ENCODE measurements around the gene TCFL5.
A peak's percentile ranks its signal among the peaks of the same experiment; 100 is the strongest.

The TCFL5 gene

DNA sequence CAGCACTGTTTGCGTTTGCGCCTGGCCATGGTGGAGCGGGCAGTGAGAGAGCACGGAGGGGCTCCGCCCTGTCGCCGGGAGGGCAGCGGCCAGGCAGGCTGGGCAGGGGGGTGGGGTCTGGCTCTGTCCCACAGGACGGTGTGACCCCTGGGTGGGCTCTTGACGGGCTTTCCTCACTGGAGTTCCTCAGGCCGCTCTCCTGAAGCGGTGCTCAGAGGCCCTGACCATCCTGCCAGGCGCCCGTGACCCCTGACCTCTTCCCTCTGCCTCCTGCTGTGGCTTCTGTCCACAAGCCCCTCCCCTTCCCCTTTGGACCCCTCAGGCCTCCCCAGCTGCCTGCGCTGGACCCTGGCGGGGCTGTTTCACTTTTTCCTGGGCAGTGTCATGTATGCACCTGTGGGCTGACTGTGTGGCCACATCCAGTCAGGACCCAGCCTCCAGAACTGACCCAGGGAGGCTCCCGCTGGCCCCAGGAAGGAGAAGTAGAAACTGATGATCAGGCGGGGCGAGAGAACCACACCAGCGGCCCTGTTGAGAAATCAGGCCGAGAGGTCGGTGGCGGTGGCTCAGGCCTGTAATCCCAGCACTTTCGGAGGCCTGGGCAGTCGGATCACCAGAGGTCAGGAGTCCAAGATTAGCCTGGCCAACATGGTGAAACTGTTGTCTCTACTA is 55.8 kb downstream of the TCFL5 start:
- TF ChIP-seq CTCF (IDR thresholded peaks at IDR 0.05; ENCODE audit: low read length) (no peak), EZH2 (optimal IDR thresholded peaks at IDR 0.05; ENCODE audit: low read depth, low read length) (no peak), EZH2phosphoT487 (IDR thresholded peaks at IDR 0.05; ENCODE audit: low read length) (no peak)
- Histone ChIP-seq H3K9me3 (replicated peaks; ENCODE audit: insufficient read depth, low read length) (no peaks in the 10 kb centered on the region), H3K4me1 (ENCODE audit: low read length) (peaks cover 9% of the 10 kb centered on the region; the same call in 1 of the 2 replicates), H3F3A (ENCODE audit: insufficient read depth, low read length) (no peaks in the 10 kb centered on the region), H3K9me2 (replicated peaks; ENCODE audit: insufficient read depth, low read length) (no peaks in the 10 kb centered on the region), H3K79me2 (ENCODE audit: low read length) (peaks cover 23% of the 10 kb centered on the region), H3K27ac (ENCODE audit: low read length) (no peak overlapping the region), H2AFZ (ENCODE audit: low read length) (no peak overlapping the region), H3K27me3 (replicated peaks; ENCODE audit: insufficient read depth, low read length) (no peaks in the 10 kb centered on the region), H4K20me1 (ENCODE audit: insufficient read depth, low read length) (no peaks in the 10 kb centered on the region), H3K9ac (ENCODE audit: low read length) (peak overlapping the region; percentile 71), H3K36me3 (replicated peaks; ENCODE audit: insufficient read depth, low read length) (0 out of 2 replicates have a peak, but pooled peaks cover 2% of the 10 kb centered on the region), H3K4me2 (ENCODE audit: low read depth, low read length) (peak overlapping the region; percentile 89), H3K4me3 (ENCODE audit: low read length) (peak overlapping the region; percentile 88)
- DNase-seq, result no peak

- Histone ChIP-seq H3K79me2 (ENCODE audit: low read length) (peaks cover 23% of the 10 kb centered on the region), H3K27me3 (replicated peaks; ENCODE audit: insufficient read depth, low read length) (no peaks in the 10 kb centered on the region), H4K20me1 (ENCODE audit: insufficient read depth, low read length) (no peaks in the 10 kb centered on the region), H3K9ac (ENCODE audit: low read length) (peak overlapping the region; percentile 71), H3K4me3 (ENCODE audit: low read length) (peak overlapping the region; percentile 88), H2AFZ (ENCODE audit: low read length) (no peak overlapping the region), H3K36me3 (replicated peaks; ENCODE audit: insufficient read depth, low read length) (0 out of 2 replicates have a peak, but pooled peaks cover 2% of the 10 kb centered on the region), H3K9me3 (replicated peaks; ENCODE audit: insufficient read depth, low read length) (no peaks in the 10 kb centered on the region), H3K4me1 (ENCODE audit: low read length) (peaks cover 9% of the 10 kb centered on the region; the same call in 1 of the 2 replicates), H3F3A (ENCODE audit: insufficient read depth, low read length) (no peaks in the 10 kb centered on the region), H3K27ac (ENCODE audit: low read length) (no peak overlapping the region), H3K4me2 (ENCODE audit: low read depth, low read length) (peak overlapping the region; percentile 89), H3K9me2 (replicated peaks; ENCODE audit: insufficient read depth, low read length) (no peaks in the 10 kb centered on the region)
- TF ChIP-seq EZH2phosphoT487 (IDR thresholded peaks at IDR 0.05; ENCODE audit: low read length), result no peak
- TF ChIP-seq CTCF (IDR thresholded peaks at IDR 0.05; ENCODE audit: low read length), result no peak
- TF ChIP-seq EZH2 (optimal IDR thresholded peaks at IDR 0.05; ENCODE audit: low read depth, low read length), result no peak
- no peak for DNase-seq
Measured at GRCh38 chr20:62805155-62805710, 56.4 kb downstream of the TCFL5 start.

DNA sequence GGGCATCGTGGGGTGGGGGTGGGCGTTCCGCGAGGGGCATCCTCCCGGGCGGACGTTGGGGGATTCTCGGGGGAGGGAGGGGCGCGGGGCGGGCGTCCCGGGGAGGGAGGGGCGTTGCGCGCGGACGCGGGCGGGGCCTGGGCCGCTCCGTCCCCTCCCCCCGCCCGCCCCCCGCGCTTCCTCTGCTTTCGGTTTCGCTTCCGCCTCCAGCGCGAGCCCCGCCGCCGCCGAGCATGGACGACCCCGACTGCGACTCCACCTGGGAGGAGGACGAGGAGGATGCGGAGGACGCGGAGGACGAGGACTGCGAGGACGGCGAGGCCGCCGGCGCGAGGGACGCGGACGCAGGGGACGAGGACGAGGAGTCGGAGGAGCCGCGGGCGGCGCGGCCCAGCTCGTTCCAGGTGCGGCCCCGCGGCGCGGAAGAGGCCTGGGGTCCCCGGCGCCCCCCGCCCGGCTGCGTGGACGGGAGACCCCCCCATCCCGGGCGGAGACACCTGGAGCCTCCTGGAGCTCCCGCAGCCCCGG is 56.9 kb downstream of the TCFL5 start, which contains the start of gene OGFR:
Gene OGFR (plus strand): TSS at position 209 of the 528 bp plus-strand sequence. CDS start 25 bp downstream, at position 234.
- no peaks in the 10 kb centered on the region for H3F3A ChIP-seq (ENCODE audit: insufficient read depth, low read length)
- H3K4me2 ChIP-seq (ENCODE audit: low read depth, low read length), result peak within 1 kb of the TSS; percentile 91
- peaks cover 23% of the 10 kb centered on the region for H3K79me2 ChIP-seq (ENCODE audit: low read length)
- DNase-seq, result peak; percentile 65
- peak within 1 kb of the TSS; percentile 88 for H3K4me3 ChIP-seq (ENCODE audit: low read length)
- H3K9me2 ChIP-seq (replicated peaks; ENCODE audit: insufficient read depth, low read length), result no peaks in the 10 kb centered on the region
- 0 out of 2 replicates have a peak, but pooled peaks cover 2% of the 10 kb centered on the region for H3K36me3 ChIP-seq (replicated peaks; ENCODE audit: insufficient read depth, low read length)
- H3K9ac ChIP-seq (ENCODE audit: low read length), result peak within 1 kb of the TSS; percentile 71
- no peak for TF ChIP-seq EZH2phosphoT487 (IDR thresholded peaks at IDR 0.05; ENCODE audit: low read length)
- no peak for TF ChIP-seq EZH2 (optimal IDR thresholded peaks at IDR 0.05; ENCODE audit: low read depth, low read length)
- TF ChIP-seq CTCF (IDR thresholded peaks at IDR 0.05; ENCODE audit: low read length), result no peak
- H2AFZ ChIP-seq (ENCODE audit: low read length), result peak within 1 kb of the TSS; percentile 80
- H4K20me1 ChIP-seq (ENCODE audit: insufficient read depth, low read length), result no peaks in the 10 kb centered on the region
- H3K27ac ChIP-seq (ENCODE audit: low read length), result no peak within 1 kb of the TSS
- H3K9me3 ChIP-seq (replicated peaks; ENCODE audit: insufficient read depth, low read length), result no peaks in the 10 kb centered on the region
- peaks cover 9% of the 10 kb centered on the region; the same call in 1 of the 2 replicates for H3K4me1 ChIP-seq (ENCODE audit: low read length)
- no peaks in the 10 kb centered on the region for H3K27me3 ChIP-seq (replicated peaks; ENCODE audit: insufficient read depth, low read length)
